Measurements from ENCODE around the gene SUPT5H.

Gene SUPT5H

DNA sequence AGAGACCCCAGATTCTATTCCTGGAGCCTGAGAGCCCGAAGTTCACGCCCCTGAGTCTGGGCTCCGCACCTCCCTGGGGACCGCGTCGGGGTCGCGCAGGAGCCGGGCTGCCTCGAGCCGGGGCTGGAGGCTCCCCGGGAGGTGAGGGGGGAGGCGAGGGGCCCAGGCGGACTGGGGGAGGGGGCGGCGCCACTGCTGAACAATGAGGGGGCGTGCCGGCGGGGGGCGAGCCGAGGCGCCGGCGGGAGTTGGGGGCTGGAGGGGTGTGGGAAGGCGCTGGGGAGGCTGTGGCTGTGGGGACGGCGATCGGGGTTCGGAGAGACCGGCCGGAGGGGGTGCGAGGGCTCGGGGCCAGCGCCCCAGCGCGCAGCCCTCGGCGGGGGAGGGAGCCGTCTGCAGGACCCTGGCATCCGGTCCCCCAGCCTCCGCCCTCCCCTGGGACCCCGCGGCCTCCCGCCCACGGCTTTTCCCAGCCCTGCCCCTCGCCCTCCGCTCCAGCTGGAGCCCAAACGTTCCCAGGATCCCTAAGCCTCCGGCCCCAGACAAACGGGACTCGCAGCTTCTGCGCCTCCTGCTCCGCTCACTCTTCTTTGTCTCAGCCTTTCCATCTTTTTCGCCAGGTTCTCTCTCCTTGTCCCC, 32.0 kb upstream of the SUPT5H start:
- in situ Hi-C loops (cut with MboI; ENCODE audit: low pct_unique_long_range_greater_than_20kb, low sequenced_read_pairs, unreplicated experiment) = no loop called here
- TF ChIP-seq, protein P1, sequence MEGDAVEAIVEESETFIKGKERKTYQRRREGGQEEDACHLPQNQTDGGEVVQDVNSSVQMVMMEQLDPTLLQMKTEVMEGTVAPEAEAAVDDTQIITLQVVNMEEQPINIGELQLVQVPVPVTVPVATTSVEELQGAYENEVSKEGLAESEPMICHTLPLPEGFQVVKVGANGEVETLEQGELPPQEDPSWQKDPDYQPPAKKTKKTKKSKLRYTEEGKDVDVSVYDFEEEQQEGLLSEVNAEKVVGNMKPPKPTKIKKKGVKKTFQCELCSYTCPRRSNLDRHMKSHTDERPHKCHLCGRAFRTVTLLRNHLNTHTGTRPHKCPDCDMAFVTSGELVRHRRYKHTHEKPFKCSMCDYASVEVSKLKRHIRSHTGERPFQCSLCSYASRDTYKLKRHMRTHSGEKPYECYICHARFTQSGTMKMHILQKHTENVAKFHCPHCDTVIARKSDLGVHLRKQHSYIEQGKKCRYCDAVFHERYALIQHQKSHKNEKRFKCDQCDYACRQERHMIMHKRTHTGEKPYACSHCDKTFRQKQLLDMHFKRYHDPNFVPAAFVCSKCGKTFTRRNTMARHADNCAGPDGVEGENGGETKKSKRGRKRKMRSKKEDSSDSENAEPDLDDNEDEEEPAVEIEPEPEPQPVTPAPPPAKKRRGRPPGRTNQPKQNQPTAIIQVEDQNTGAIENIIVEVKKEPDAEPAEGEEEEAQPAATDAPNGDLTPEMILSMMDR (IDR thresholded peaks at IDR 0.05; ENCODE audit: extremely low read depth, insufficient read depth, missing control alignments) = no peak
- peak; percentile 73 for DNase-seq (ENCODE audit: low spot score)

GRCh38 chr19:39413911-39414608, 31.3 kb upstream of the SUPT5H start:
- in situ Hi-C loops (cut with MboI; ENCODE audit: low pct_unique_long_range_greater_than_20kb, low sequenced_read_pairs, unreplicated experiment) = no loop called here
- TF ChIP-seq, protein P1 (IDR thresholded peaks at IDR 0.05; ENCODE audit: extremely low read depth, insufficient read depth, missing control alignments) = peak; percentile 31
- no peak for DNase-seq (ENCODE audit: low spot score)

GRCh38 chr19:39415111-39416046, 30.0 kb upstream of the SUPT5H start:
- DNase-seq (ENCODE audit: low spot score) = no peak

GRCh38 chr19:39416152-39417120, 28.9 kb upstream of the SUPT5H start:
- in situ Hi-C loops (cut with MboI; ENCODE audit: low pct_unique_long_range_greater_than_20kb, low sequenced_read_pairs, unreplicated experiment) = no loop called here
- DNase-seq (ENCODE audit: low spot score) = peak; percentile 19
- TF ChIP-seq, protein P1 (IDR thresholded peaks at IDR 0.05; ENCODE audit: extremely low read depth, insufficient read depth, missing control alignments) = no peak

More at GRCh38 chr19:39415111-39416046, 30.0 kb upstream of the SUPT5H start:
- in situ Hi-C loops (cut with MboI; ENCODE audit: low pct_unique_long_range_greater_than_20kb, low sequenced_read_pairs, unreplicated experiment) = no loop called here
- TF ChIP-seq, protein P1 (IDR thresholded peaks at IDR 0.05; ENCODE audit: extremely low read depth, insufficient read depth, missing control alignments) = no peak

DNA sequence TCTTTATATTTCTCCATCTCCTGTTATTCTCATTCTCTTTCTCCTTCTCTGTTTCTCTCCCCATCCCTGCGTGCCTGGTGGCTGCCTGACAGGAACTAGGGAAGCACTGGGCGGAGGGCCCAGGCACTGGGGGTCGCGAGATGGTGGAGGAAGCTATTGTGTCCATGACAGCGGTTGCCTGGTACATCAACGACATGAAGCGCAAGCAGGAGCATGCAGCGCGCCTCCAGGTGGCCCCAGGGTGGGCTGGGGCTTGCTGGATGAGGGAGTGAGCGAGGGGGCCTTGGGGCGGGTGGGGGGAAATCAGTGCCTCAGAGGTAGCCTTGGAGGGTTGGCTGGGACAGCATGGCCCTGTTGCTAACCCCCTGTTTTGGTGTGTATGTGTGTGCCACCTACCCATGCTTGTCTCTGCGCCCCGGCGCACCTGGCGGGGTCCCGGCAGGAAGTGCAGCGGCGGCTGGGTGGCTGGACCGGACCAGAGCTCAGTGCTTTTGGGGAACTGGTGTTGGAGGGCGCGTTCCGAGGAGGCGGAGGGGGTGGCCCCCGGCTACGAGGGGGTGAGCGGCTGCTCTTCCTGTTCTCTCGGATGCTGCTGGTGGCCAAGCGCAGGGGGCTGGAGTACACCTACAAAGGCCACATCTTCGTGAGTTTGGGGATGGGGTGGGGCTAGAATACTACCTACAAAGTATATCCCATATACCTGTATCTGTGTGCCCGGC, 27.8 kb upstream of the SUPT5H start:
- DNase-seq (ENCODE audit: low spot score) = no peak
- in situ Hi-C loops (cut with MboI; ENCODE audit: low pct_unique_long_range_greater_than_20kb, low sequenced_read_pairs, unreplicated experiment) = no loop called here
- TF ChIP-seq, protein P1 (IDR thresholded peaks at IDR 0.05; ENCODE audit: extremely low read depth, insufficient read depth, missing control alignments) = no peak
